ENCODE data around the gene C6. TPM values are rescaled to one million over a fixed set of nuclear protein-coding genes. Genes with fewer than 3 reads are reported as not detected.

C6 gene
- total RNA-seq, 4 donors from 2014 or later = 9.6 to 37.6 (median 15.0) TPM

DNA sequence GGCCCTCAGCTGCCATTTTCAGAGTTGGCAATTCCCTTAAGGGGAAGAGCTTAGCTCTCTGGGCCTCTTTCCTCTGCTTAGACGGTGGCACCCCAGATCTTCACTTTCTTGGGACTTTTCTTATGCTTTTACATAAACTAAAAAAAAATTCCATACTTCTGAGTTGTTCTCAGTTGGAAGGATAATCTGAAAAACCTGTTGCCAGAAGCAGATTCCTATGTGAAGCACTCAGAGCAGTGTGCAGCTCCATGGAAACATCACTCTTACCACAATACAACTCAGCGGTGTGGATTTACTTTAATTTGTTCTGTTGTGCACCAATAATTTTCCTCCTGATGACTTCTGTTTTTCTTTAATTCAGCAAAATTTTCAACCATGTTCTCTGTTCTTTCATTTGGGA lies 98.1 kb downstream of the C6 start:
- no peak for DNase-seq (ENCODE audit: low spot score in 2 of 2)
- Histone ChIP-seq H3K27ac (no peak overlapping the region), H3K4me3 (no peak overlapping the region), H3K9me3 (no peaks in the 10 kb centered on the region), H3K27me3 (no peaks in the 10 kb centered on the region), H3K36me3 (no peaks in the 10 kb centered on the region), H3K4me1 (no peaks in the 10 kb centered on the region)
- TF ChIP-seq POLR2A (IDR thresholded peaks at IDR 0.05) (no peak), EP300 (IDR thresholded peaks at IDR 0.05) (no peak)
- TF ChIP-seq, protein P1, sequence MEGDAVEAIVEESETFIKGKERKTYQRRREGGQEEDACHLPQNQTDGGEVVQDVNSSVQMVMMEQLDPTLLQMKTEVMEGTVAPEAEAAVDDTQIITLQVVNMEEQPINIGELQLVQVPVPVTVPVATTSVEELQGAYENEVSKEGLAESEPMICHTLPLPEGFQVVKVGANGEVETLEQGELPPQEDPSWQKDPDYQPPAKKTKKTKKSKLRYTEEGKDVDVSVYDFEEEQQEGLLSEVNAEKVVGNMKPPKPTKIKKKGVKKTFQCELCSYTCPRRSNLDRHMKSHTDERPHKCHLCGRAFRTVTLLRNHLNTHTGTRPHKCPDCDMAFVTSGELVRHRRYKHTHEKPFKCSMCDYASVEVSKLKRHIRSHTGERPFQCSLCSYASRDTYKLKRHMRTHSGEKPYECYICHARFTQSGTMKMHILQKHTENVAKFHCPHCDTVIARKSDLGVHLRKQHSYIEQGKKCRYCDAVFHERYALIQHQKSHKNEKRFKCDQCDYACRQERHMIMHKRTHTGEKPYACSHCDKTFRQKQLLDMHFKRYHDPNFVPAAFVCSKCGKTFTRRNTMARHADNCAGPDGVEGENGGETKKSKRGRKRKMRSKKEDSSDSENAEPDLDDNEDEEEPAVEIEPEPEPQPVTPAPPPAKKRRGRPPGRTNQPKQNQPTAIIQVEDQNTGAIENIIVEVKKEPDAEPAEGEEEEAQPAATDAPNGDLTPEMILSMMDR (IDR thresholded peaks at IDR 0.05) = no peak
- 64 to 74% methylated on average over 2 of the region's 2 CpGs for WGBS, 2 donors

DNA sequence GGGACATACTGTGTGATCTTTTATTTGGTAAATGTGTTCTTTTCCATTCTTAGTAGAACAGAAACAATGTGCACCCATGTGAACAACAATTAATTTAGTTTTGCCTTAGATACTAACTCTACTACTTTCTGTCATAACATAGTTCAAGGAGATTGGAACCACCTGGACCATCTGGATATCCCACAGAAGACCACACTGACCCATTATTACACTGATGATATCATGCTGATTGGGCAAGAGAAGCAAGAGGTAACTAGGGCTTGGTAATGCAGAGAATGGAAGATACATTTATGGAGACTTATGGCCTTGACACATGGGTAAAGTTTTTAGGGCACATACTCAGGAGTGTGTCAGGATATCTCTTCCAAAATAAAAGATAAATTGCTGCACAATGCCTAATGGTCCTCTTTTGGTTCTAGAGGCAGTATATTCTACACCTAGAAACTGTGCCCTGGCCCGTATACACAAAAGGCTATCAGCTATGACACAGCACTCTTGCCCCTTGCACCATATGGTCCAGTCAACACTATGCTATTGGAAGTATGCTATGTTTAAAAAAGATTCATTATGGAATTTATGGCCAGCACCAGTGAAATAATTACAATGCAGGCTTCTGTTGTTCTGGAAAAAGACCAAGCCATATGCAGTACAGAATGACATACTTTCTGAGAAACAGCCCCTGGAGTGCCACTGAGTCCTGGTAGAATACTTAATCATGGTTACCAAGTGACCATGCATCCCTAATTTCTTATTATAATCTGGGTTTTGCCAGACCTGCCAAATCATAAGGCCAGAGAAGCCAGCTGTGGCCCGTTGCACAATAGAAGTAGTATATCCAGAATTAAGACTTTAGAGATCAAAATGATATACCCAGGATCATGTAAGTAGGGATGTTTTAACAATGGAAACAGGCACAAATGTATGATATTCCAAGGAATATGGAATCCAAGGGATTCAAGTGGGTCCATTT lies 100.6 kb downstream of the C6 start:
- Histone ChIP-seq H3K36me3 (no peaks in the 10 kb centered on the region), H3K27ac (no peak overlapping the region)
- 65 to 72% methylated on average over 2 of the region's 2 CpGs for WGBS, 2 donors

DNA sequence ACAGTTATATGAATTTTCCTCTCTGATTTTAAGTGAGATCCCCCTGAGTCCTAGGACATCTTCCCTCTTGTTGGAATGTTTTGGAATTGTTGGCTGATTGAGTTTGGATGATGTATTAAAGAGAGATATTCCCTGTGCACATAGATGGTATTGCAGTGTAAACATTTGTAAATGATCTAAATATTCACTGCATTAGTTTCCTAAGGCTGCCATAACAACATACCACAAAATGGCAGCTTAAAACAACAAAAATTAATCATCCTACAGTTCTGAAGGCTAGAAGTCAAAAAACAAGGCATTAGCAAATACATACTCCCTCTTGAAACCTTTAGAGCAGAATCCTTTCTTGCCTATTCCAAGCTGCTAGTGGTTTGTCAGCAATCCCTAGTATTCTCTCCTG lies 104.1 kb downstream of the C6 start:
- TF ChIP-seq POLR2A (IDR thresholded peaks at IDR 0.05) = no peak
- TF ChIP-seq EP300 (IDR thresholded peaks at IDR 0.05) = no peak
- TF ChIP-seq, protein P1 (IDR thresholded peaks at IDR 0.05) = no peak
- no peaks in the 10 kb centered on the region for H3K4me1 ChIP-seq

More for the DNA sequence above, 100.6 kb downstream of the C6 start:
- Histone ChIP-seq H3K27me3 (no peaks in the 10 kb centered on the region), H3K4me1 (no peaks in the 10 kb centered on the region), H3K9me3 (no peaks in the 10 kb centered on the region), H3K4me3 (no peak overlapping the region)
- TF ChIP-seq, protein P1 (IDR thresholded peaks at IDR 0.05) = no peak
- TF ChIP-seq EP300 (IDR thresholded peaks at IDR 0.05) (no peak), POLR2A (IDR thresholded peaks at IDR 0.05) (no peak)
- no peak for DNase-seq (ENCODE audit: low spot score in 2 of 2)

DNA sequence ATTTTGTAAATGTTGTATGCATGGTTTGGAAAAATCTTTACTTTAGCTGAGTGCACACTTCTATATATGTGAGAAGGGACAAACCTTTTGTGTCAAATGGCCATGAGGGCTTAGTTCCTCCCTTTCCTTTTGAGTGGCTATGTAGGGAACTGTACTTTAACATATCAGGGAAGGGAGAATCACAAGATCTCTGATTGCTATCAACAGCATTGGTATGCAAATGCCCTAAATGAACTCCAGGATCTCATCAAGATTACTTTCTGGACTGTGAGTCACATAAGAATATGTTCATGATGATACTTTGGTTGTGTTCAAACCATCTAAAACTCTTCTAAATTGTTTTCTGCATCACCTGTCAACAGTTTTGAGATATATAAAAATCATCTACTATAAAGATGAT lies 111.0 kb downstream of the C6 start:
- DNase-seq (ENCODE audit: low spot score in 2 of 2) = no peak
- TF ChIP-seq EP300 (IDR thresholded peaks at IDR 0.05) (no peak), POLR2A (IDR thresholded peaks at IDR 0.05) (no peak)
- TF ChIP-seq, protein P1 (IDR thresholded peaks at IDR 0.05) = no peak

More for the DNA sequence above, 104.1 kb downstream of the C6 start:
- Histone ChIP-seq H3K4me3 (no peak overlapping the region), H3K36me3 (no peaks in the 10 kb centered on the region), H3K27ac (no peak overlapping the region), H3K9me3 (no peaks in the 10 kb centered on the region), H3K27me3 (no peaks in the 10 kb centered on the region)
- no peak for DNase-seq (ENCODE audit: low spot score in 2 of 2)

DNA sequence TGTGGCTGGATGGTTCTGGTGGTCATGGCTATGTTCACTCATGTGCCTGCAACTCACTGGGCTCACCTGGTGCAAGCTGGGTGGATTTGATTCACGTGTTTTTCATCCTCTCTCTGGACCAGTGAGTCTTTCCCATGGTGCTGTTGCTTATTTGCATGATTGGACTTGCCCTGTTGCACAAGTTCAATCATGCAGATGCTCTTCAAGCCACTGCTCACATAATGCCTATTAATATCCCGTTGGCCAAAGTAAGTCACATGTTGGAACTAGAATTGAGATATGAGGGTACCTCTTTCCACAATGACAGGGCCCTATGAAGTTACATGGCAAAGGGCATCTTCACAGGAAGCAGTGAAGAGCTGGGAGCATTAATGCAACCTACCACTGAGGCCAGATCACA lies 115.7 kb downstream of the C6 start:
- Histone ChIP-seq H3K27me3 (no peaks in the 10 kb centered on the region), H3K4me1 (no peaks in the 10 kb centered on the region), H3K36me3 (no peaks in the 10 kb centered on the region), H3K9me3 (peaks cover 0 to under 1% (median 0%) of the 10 kb centered on the region in 4 donors), H3K27ac (no peak overlapping the region), H3K4me3 (no peak overlapping the region)
- TF ChIP-seq POLR2A (IDR thresholded peaks at IDR 0.05) = no peak
- TF ChIP-seq EP300 (IDR thresholded peaks at IDR 0.05) = no peak
- TF ChIP-seq, protein P1 (IDR thresholded peaks at IDR 0.05) = no peak
- DNase-seq (ENCODE audit: low spot score in 2 of 2) = no peak
- 72 to 76% methylated on average over 2 of the region's 2 CpGs for WGBS, 2 donors

More for the DNA sequence above, 111.0 kb downstream of the C6 start:
- H3K9me3 ChIP-seq = no peaks in the 10 kb centered on the region
- H3K4me3 ChIP-seq = no peak overlapping the region
- no peaks in the 10 kb centered on the region for H3K4me1 ChIP-seq
- H3K27ac ChIP-seq = no peak overlapping the region
- H3K36me3 ChIP-seq = no peaks in the 10 kb centered on the region
- H3K27me3 ChIP-seq = no peaks in the 10 kb centered on the region
